Measurements from ENCODE around the gene PRAMEF18.
"Not testable (repeated sequence)": the region's sequence is repeated elsewhere in the genome, so short reads cannot be mapped to it uniquely, and the experiment has no call there.

The PRAMEF18 gene

GRCh38 chr1:13225675-13226204 lies at the start of gene PRAMEF18:
Gene PRAMEF18, minus strand, starts transcription at chr1:13226154. Its CDS starts 48 bp downstream, at chr1:13226106.
- not testable (repeated sequence) for H3K36me3 Mint-ChIP-seq (ENCODE audit: low read depth); H3K27ac Mint-ChIP-seq; H3K27me3 Mint-ChIP-seq (ENCODE audit: low read depth, poor library complexity); H3K4me1 Mint-ChIP-seq; DNase-seq; H3K4me3 Mint-ChIP-seq
- H3K9me3 Mint-ChIP-seq = peaks cover 57% of the 10 kb centered on the region

DNA sequence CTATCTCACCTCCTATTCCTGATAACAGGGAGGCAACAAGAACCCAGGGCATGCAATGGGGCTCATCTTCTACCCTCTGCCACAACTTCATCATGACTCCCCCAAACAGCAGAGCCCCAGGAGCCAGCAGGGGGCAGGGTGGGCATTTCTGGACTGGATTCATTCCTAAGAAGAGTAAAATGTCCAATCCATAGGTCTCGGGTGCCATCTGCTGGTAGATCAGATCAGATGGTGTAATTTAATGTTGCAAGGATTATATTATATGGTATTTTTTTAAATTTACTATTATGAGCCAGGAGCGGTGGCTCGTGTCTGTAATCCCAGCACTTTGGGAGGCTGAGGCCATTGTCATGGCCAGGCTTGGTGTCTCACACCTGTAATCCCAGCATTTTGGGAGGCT lies 39.2 kb upstream of the PRAMEF18 start:
- not testable (repeated sequence) for H3K27me3 Mint-ChIP-seq (ENCODE audit: low read depth, poor library complexity); H3K27ac Mint-ChIP-seq; H3K9me3 Mint-ChIP-seq; H3K4me3 Mint-ChIP-seq; H3K36me3 Mint-ChIP-seq (ENCODE audit: low read depth); H3K4me1 Mint-ChIP-seq; DNase-seq

- H3K4me1 Mint-ChIP-seq; H3K27me3 Mint-ChIP-seq (ENCODE audit: low read depth, poor library complexity); H3K4me3 Mint-ChIP-seq: not testable (repeated sequence)
These were observed 27.9 kb upstream of the PRAMEF18 start, which contains the start of gene PRAMEF5 for GRCh38 chr1:13253898-13254297. Gene PRAMEF5, plus strand, starts transcription at chr1:13254198. Its CDS starts 5,071 bp downstream, at chr1:13259269.

GRCh38 chr1:13247122-13247521 lies 21.2 kb upstream of the PRAMEF18 start:
- peaks cover 48% of the 10 kb centered on the region for H3K9me3 Mint-ChIP-seq
- not testable (repeated sequence) for H3K27ac Mint-ChIP-seq; DNase-seq; H3K4me1 Mint-ChIP-seq; H3K36me3 Mint-ChIP-seq (ENCODE audit: low read depth); H3K27me3 Mint-ChIP-seq (ENCODE audit: low read depth, poor library complexity); H3K4me3 Mint-ChIP-seq

More at GRCh38 chr1:13253898-13254297, 27.9 kb upstream of the PRAMEF18 start, which contains the start of gene PRAMEF5:
- not testable (repeated sequence) for H3K36me3 Mint-ChIP-seq (ENCODE audit: low read depth); H3K27ac Mint-ChIP-seq; DNase-seq; H3K9me3 Mint-ChIP-seq

GRCh38 chr1:13246554-13246871 lies 20.6 kb upstream of the PRAMEF18 start:
- not testable (repeated sequence) for H3K27ac Mint-ChIP-seq; H3K27me3 Mint-ChIP-seq (ENCODE audit: low read depth, poor library complexity); DNase-seq; H3K36me3 Mint-ChIP-seq (ENCODE audit: low read depth); H3K4me3 Mint-ChIP-seq; H3K4me1 Mint-ChIP-seq
- peaks cover 53% of the 10 kb centered on the region for H3K9me3 Mint-ChIP-seq

- H3K4me1 Mint-ChIP-seq; H3K27me3 Mint-ChIP-seq (ENCODE audit: low read depth, poor library complexity); H3K4me3 Mint-ChIP-seq; DNase-seq; H3K36me3 Mint-ChIP-seq (ENCODE audit: low read depth); H3K27ac Mint-ChIP-seq: not testable (repeated sequence)
- peaks cover 58% of the 10 kb centered on the region for H3K9me3 Mint-ChIP-seq
These were observed 20.0 kb upstream of the PRAMEF18 start for GRCh38 chr1:13245841-13246553.

GRCh38 chr1:13243536-13244263 lies 17.7 kb upstream of the PRAMEF18 start:
- not testable (repeated sequence) for H3K27me3 Mint-ChIP-seq (ENCODE audit: low read depth, poor library complexity); H3K4me3 Mint-ChIP-seq; H3K4me1 Mint-ChIP-seq; H3K36me3 Mint-ChIP-seq (ENCODE audit: low read depth); H3K27ac Mint-ChIP-seq; DNase-seq
- peaks cover 80% of the 10 kb centered on the region for H3K9me3 Mint-ChIP-seq

DNA sequence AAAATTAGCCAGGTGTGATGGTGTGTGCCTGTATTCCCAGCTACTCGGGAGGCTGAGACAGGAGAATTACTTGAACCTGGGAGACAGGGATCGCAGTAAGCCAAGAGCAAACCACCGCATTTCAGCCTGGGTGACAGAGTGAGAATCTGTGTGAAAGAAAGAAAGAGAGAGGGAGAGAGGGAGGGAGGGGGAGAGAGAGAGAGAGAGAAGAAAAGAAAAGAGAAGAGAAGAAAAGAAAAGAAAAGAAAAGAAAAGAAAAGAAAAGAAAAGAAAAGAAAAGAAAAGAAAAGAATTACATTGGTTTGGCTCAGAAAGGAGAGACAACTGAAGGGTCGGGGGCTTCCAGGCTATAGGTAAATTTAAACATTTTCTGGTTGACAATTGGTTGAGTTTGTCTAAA lies 13.7 kb upstream of the PRAMEF18 start:
- H3K4me1 Mint-ChIP-seq; H3K4me3 Mint-ChIP-seq; H3K36me3 Mint-ChIP-seq (ENCODE audit: low read depth); DNase-seq; H3K27me3 Mint-ChIP-seq (ENCODE audit: low read depth, poor library complexity); H3K27ac Mint-ChIP-seq: not testable (repeated sequence)
- peaks cover 89% of the 10 kb centered on the region for H3K9me3 Mint-ChIP-seq

GRCh38 chr1:13237572-13237971 lies 11.6 kb upstream of the PRAMEF18 start:
- not testable (repeated sequence) for H3K36me3 Mint-ChIP-seq (ENCODE audit: low read depth); H3K4me1 Mint-ChIP-seq; H3K4me3 Mint-ChIP-seq; DNase-seq; H3K27me3 Mint-ChIP-seq (ENCODE audit: low read depth, poor library complexity); H3K27ac Mint-ChIP-seq
- H3K9me3 Mint-ChIP-seq = peaks cover 89% of the 10 kb centered on the region

- H3K27me3 Mint-ChIP-seq (ENCODE audit: low read depth, poor library complexity); H3K27ac Mint-ChIP-seq; H3K4me3 Mint-ChIP-seq; DNase-seq; H3K36me3 Mint-ChIP-seq (ENCODE audit: low read depth); H3K4me1 Mint-ChIP-seq: not testable (repeated sequence)
- peaks cover 86% of the 10 kb centered on the region for H3K9me3 Mint-ChIP-seq
These were observed 8.1 kb upstream of the PRAMEF18 start for GRCh38 chr1:13234057-13234456.

DNA sequence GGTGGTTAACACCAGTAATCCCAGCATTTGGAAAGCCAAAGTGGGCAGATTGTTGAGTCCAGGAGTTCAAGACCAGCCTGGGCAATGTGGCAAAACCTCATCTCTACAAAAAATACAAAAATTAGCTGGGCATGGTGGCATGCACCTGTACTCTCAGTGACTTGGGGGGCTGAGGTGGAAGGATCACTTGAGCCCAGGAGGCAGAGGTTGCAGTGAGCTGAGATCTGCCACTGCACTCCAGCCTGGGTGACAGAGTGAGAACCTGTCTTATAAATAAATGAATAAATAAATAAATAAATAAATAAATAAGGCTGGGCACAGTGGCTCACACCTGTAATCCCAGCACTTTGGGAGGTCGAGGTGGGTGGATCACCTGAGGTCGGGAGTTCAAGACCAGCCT lies 6.1 kb upstream of the PRAMEF18 start:
- H3K27ac Mint-ChIP-seq; H3K4me1 Mint-ChIP-seq; H3K27me3 Mint-ChIP-seq (ENCODE audit: low read depth, poor library complexity); H3K4me3 Mint-ChIP-seq; DNase-seq; H3K36me3 Mint-ChIP-seq (ENCODE audit: low read depth): not testable (repeated sequence)
- peaks cover 87% of the 10 kb centered on the region for H3K9me3 Mint-ChIP-seq

GRCh38 chr1:13231061-13231750 lies 5.3 kb upstream of the PRAMEF18 start:
- H3K4me1 Mint-ChIP-seq; H3K27me3 Mint-ChIP-seq (ENCODE audit: low read depth, poor library complexity); H3K36me3 Mint-ChIP-seq (ENCODE audit: low read depth); H3K4me3 Mint-ChIP-seq; H3K27ac Mint-ChIP-seq; DNase-seq: not testable (repeated sequence)
- peaks cover 86% of the 10 kb centered on the region for H3K9me3 Mint-ChIP-seq

- not testable (repeated sequence) for H3K36me3 Mint-ChIP-seq (ENCODE audit: low read depth); H3K27me3 Mint-ChIP-seq (ENCODE audit: low read depth, poor library complexity); DNase-seq; H3K4me1 Mint-ChIP-seq; H3K27ac Mint-ChIP-seq; H3K4me3 Mint-ChIP-seq
- peaks cover 86% of the 10 kb centered on the region for H3K9me3 Mint-ChIP-seq
These were observed 4.6 kb upstream of the PRAMEF18 start for GRCh38 chr1:13230601-13231000.

- not testable (repeated sequence) for H3K27me3 Mint-ChIP-seq (ENCODE audit: low read depth, poor library complexity); H3K4me3 Mint-ChIP-seq; H3K27ac Mint-ChIP-seq; H3K36me3 Mint-ChIP-seq (ENCODE audit: low read depth); DNase-seq; H3K4me1 Mint-ChIP-seq
- peaks cover 86% of the 10 kb centered on the region for H3K9me3 Mint-ChIP-seq
These were observed 4.1 kb upstream of the PRAMEF18 start for GRCh38 chr1:13230096-13230495.

Measured in nephron progenitor cell (in vitro differentiated cells).